Heart right ventricle (tissue), 16 donors: ENCODE results near the gene RNF182. TPM values are rescaled to one million over a fixed set of nuclear protein-coding genes. Genes with fewer than 3 reads are reported as not detected.

Source experiments
- ATAC-seq, 8 donors: fragments of 200-7000 bp; cut with Tn5 transposase; one replicate each; pipeline ENCODE4 v1.9.1; 2020; ENCODE audit warnings: mild to moderate bottlenecking in 8 of 8, moderate library complexity in 8 of 8, moderate number of reproducible peaks in 1 of 8
- DNase-seq, 2 donors: peaks; one replicate each; pipeline ENCODE4 v3.0.0-alpha.2; 2020
- H3K27ac ChIP-seq, 10 donors: fragments of 200-600 bp; sonication (generic) in 2 of 10; one replicate each; pipeline versions ENCODE4 v1.5.0 to v1.8.0; 2020 to 2022; ENCODE audit warnings: mild to moderate bottlenecking in 3 of 10
- H3K27me3 ChIP-seq, 7 donors: fragments of 200-600 bp; one replicate each; pipeline ENCODE4 v1.8.0; 2021 to 2022; ENCODE audit warnings: mild to moderate bottlenecking in 2 of 7
- H3K36me3 ChIP-seq, 9 donors: fragments of 200-600 bp; sonication (generic) in 1 of 9; one replicate each; pipeline versions ENCODE4 v1.5.0 to v1.8.0; 2020 to 2022; ENCODE audit warnings: mild to moderate bottlenecking in 2 of 9
- H3K4me1 ChIP-seq, 9 donors: fragments of 200-600 bp; sonication (generic) in 1 of 9; one replicate each; pipeline versions ENCODE4 v1.5.0 to v1.8.0; 2020 to 2022; ENCODE audit warnings: mild to moderate bottlenecking in 4 of 9
- H3K4me3 ChIP-seq, 10 donors: fragments of 200-600 bp; sonication (generic) in 2 of 10; one replicate each; pipeline versions ENCODE4 v1.5.0 to v1.8.0; 2020 to 2022; ENCODE audit warnings: mild to moderate bottlenecking in 7 of 10, moderate library complexity in 2 of 10
- H3K9me3 ChIP-seq, 11 donors: fragments of 200-600 bp in 10 of 11; sonication (generic) in 2 of 11; one replicate each; pipeline versions ENCODE4 v1.5.0 to v1.8.0; 2013 to 2022; ENCODE audit warnings: mild to moderate bottlenecking in 2 of 11, control low read depth in 1 of 11, moderate library complexity in 1 of 11
- CTCF ChIP-seq, 9 donors: fragments of 200-600 bp; sonication (generic) in 2 of 9; IDR thresholded peaks; one replicate each; pipeline versions ENCODE4 v1.5.0 to v1.8.0; 2021 to 2022; ENCODE audit warnings: antibody characterized with exemption in 9 of 9, mild to moderate bottlenecking in 5 of 9, moderate library complexity in 1 of 9
- WGBS, 2 donors: extraction: QIAGEN DNeasy Blood & Tissue Kit; methylation state at CpG; one replicate each; pipeline ENCODE4 v1.1.7; 2013; ENCODE audit warnings: inconsistent platforms in 1 of 2; 5-methylcytosine and 5-hydroxymethylcytosine counted together
- intact Hi-C, 10 donors: fragments of 100-400 bp; cut with DNase I; formaldehyde crosslinking; loops; one replicate each; pipeline versions ENCODE4 v1.11.1 to v1.14.2; 2022
- polyA plus RNA-seq, 2 donors: library from polyadenylated mRNA; stranded (reverse); fragments of 200-250 nt; gene quantifications; one replicate each; pipeline ENCODE4 v1.2.3, GENCODE V29; 2013
- total RNA-seq, 10 donors: library from RNA; stranded (reverse); fragmentation: NEBNext Ultra II Directional in 3 of 10; extraction: Animal tissue kit (Norgen Biotek cat#: 25700) in 3 of 10; gene quantifications; one replicate each; pipeline versions ENCODE4 v1.2.1 to v1.2.4, GENCODE V29; 2021 to 2023
- donor health status: Arrhythmogenic right ventricular cardiomyopathy.
- donor health status: ischemic (EF 13 %, LVEDD 7.1; RV severe dilation, severe dysfunction).
- donor health status: healthy with polysubstance abuse.
- donor health status: DM: no; HTN: yes; CAD: no.
- donor health status: DM: no; HTN: no; CAD: no.
- donor health status: ischemic (EF 25% LVEDD 6.9; RV normal size, moderate dysfunction).
- donor health status: ischemic (EF 25% LVEDD 5.7; RV mildly dilated, moderate dysfunction).
- donor health status: healthy.
- donor health status: DM: yes; HTN: yes; CAD: no.
- donor health status: Ischemic cardiomyopathy.
- donor health status: ischemic (EF 35%, LVEDD 5.7; RV mildly dilated, moderate dysfunction).
- donor health status: nonischemic (EF 11% LVEDD 7.7; RV severe dilation, severe dysfunction).
- donor health status: DM: yes; HTN: yes; CAD: no.
- donor health status: PGD.
- donor health status: ischemic (EF 29% LVEDD 5.4; RV normal size, mild dysfunction).
- donor health status: nonischemic (EF 23%, LVEDD 6.1; RV moderate dilation, normal function).

RNF182 gene
- total and polyA plus RNA-seq, 12 donors, result 0.06 to 0.07 TPM; not detected in 10

GRCh38 chr6:14026831-14027539 lies 102.2 kb downstream of the RNF182 start:
- DNase-seq (no peak), ATAC-seq (peak in 6 of 8 donors; percentile 27 to 76 (median 44))

GRCh38 chr6:14028631-14029030 lies 103.9 kb downstream of the RNF182 start:
- peaks cover 0 to 14% (median 4%) of the 10 kb centered on the region in 7 donors for H3K27me3 ChIP-seq
- ATAC-seq (no peak), DNase-seq (no peak)
- 66 to 68% methylated on average over 8 of the region's 8 CpGs for WGBS, 2 donors
- no peaks in the 10 kb centered on the region for H3K36me3 ChIP-seq
- no peaks in the 10 kb centered on the region for H3K9me3 ChIP-seq
- H3K27ac ChIP-seq, result no peak overlapping the region
- H3K4me1 ChIP-seq, result peaks cover 0 to 14% (median 0%) of the 10 kb centered on the region in 9 donors
- no peak overlapping the region for H3K4me3 ChIP-seq
- intact Hi-C loops, result no loop called here
- no peak for TF ChIP-seq CTCF (IDR thresholded peaks at IDR 0.05)

More at GRCh38 chr6:14026831-14027539, 102.2 kb downstream of the RNF182 start:
- peaks cover 0 to 14% (median 0%) of the 10 kb centered on the region in 7 donors for H3K27me3 ChIP-seq
- H3K36me3 ChIP-seq, result no peaks in the 10 kb centered on the region
- intact Hi-C loops, result no loop called here
- no peak for TF ChIP-seq CTCF (IDR thresholded peaks at IDR 0.05)
- peaks cover 0 to 14% (median 0%) of the 10 kb centered on the region in 9 donors for H3K4me1 ChIP-seq
- no peaks in the 10 kb centered on the region for H3K9me3 ChIP-seq
- no peak overlapping the region for H3K4me3 ChIP-seq
- no peak overlapping the region for H3K27ac ChIP-seq
- WGBS, 2 donors, result 47 to 52% methylated on average over 9 of the region's 9 CpGs

- TF ChIP-seq CTCF (IDR thresholded peaks at IDR 0.05), result no peak
- H3K27ac ChIP-seq, result no peak overlapping the region
- DNase-seq, result no peak
- no peaks in the 10 kb centered on the region for H3K36me3 ChIP-seq
- peaks cover 0 to 14% (median 4%) of the 10 kb centered on the region in 7 donors for H3K27me3 ChIP-seq
- intact Hi-C loops, result no loop called here
- H3K4me3 ChIP-seq, result no peak overlapping the region
- no peaks in the 10 kb centered on the region for H3K9me3 ChIP-seq
- ATAC-seq, result no peak
- peaks cover 0 to 14% (median 0%) of the 10 kb centered on the region in 9 donors for H3K4me1 ChIP-seq
- WGBS, 2 donors, result 95 to 97% methylated on average over 6 of the region's 6 CpGs
These were observed 104.9 kb downstream of the RNF182 start for GRCh38 chr6:14029605-14030004.

Other genes with a start within 250 kb of the RNF182 start
- 10 to 100 TPM; 29.4 to 41.6 (median 35.9) TPM for gene RANBP9, start 213.1 kb upstream of the RNF182 start, total RNA-seq
- 10 to 100 TPM; 10.0 to 17.2 TPM for gene RANBP9, start 213.1 kb upstream of the RNF182 start, polyA plus RNA-seq
- gene MCUR1, start 110.4 kb upstream of the RNF182 start, total RNA-seq, result 10 to 100 TPM; 25.2 to 40.8 (median 32.7) TPM
- 10 to 100 TPM; 17.2 to 81.6 TPM for gene MCUR1, start 110.4 kb upstream of the RNF182 start, polyA plus RNA-seq
- 1 to 10 TPM in 7 of 10 donors, under 1 TPM in 3; 0.82 to 7.5 (median 2.0) TPM for gene CD83, start 192.8 kb downstream of the RNF182 start, total RNA-seq
- under 1 TPM; 0.68 to 0.80 TPM for gene CD83, start 192.8 kb downstream of the RNF182 start, polyA plus RNA-seq